HG02798 (cell line): ENCODE measurements around the gene ALG5.

Experiments used
- ATAC-seq: cut with Tn5 transposase; IDR thresholded peaks from one replicate; pipeline ENCODE4 v1.9.1; 2021; ENCODE audit warnings: mild to moderate bottlenecking; ENCODE audit not compliant: unreplicated experiment, poor library complexity

Gene ALG5

GRCh38 chr13:36981156-36981743 is 17.9 kb downstream of the ALG5 start:
- ATAC-seq, result peak; percentile 60

- no peak for ATAC-seq
Measured at GRCh38 chr13:36979361-36980050, 19.6 kb downstream of the ALG5 start.

GRCh38 chr13:36975172-36975571 is 24.0 kb downstream of the ALG5 start:
- no peak for ATAC-seq

- peak; percentile 89 for ATAC-seq
Measured at GRCh38 chr13:36973621-36974295, 25.4 kb downstream of the ALG5 start.

GRCh38 chr13:36973009-36973408 is 26.1 kb downstream of the ALG5 start:
- no peak for ATAC-seq

GRCh38 chr13:36966404-36966803 is 32.7 kb downstream of the ALG5 start:
- ATAC-seq, result no peak

- ATAC-seq, result no peak
Measured at GRCh38 chr13:36965767-36966166, 33.4 kb downstream of the ALG5 start.

GRCh38 chr13:36959456-36960116 is 39.6 kb downstream of the ALG5 start:
- no peak for ATAC-seq

- no peak for ATAC-seq
Measured at GRCh38 chr13:36954542-36954941, 44.6 kb downstream of the ALG5 start.

- ATAC-seq, result no peak
Measured at GRCh38 chr13:36950920-36951319, 48.2 kb downstream of the ALG5 start.

GRCh38 chr13:36950330-36950729 is 48.8 kb downstream of the ALG5 start:
- ATAC-seq, result no peak

GRCh38 chr13:36945078-36945477 is 54.1 kb downstream of the ALG5 start:
- no peak for ATAC-seq

- no peak for ATAC-seq
Measured at GRCh38 chr13:36925603-36926002, 73.5 kb downstream of the ALG5 start.

GRCh38 chr13:36924001-36924400 is 75.1 kb downstream of the ALG5 start:
- no peak for ATAC-seq

- no peak for ATAC-seq
Measured at GRCh38 chr13:36921631-36922301, 77.4 kb downstream of the ALG5 start.

GRCh38 chr13:36920616-36921185 is 78.4 kb downstream of the ALG5 start:
- no peak for ATAC-seq

- ATAC-seq, result peak; percentile 70
Measured at GRCh38 chr13:36919833-36920615, 79.1 kb downstream of the ALG5 start, which contains the start of gene SMAD9. Gene SMAD9, minus strand, starts transcription at chr13:36920238. Its CDS starts 40,549 bp downstream, at chr13:36879689.

- ATAC-seq, result peak; percentile 23
Measured at GRCh38 chr13:36919171-36919832, 79.8 kb downstream of the ALG5 start.
